HG03045 (cell line): ENCODE data around the gene DR1.

Experiments
- ATAC-seq: cut with Tn5 transposase; IDR thresholded peaks from one replicate; pipeline ENCODE4 v1.9.1; 2021; ENCODE audit warnings: mild to moderate bottlenecking, moderate library complexity; ENCODE audit not compliant: unreplicated experiment

Gene DR1

DNA sequence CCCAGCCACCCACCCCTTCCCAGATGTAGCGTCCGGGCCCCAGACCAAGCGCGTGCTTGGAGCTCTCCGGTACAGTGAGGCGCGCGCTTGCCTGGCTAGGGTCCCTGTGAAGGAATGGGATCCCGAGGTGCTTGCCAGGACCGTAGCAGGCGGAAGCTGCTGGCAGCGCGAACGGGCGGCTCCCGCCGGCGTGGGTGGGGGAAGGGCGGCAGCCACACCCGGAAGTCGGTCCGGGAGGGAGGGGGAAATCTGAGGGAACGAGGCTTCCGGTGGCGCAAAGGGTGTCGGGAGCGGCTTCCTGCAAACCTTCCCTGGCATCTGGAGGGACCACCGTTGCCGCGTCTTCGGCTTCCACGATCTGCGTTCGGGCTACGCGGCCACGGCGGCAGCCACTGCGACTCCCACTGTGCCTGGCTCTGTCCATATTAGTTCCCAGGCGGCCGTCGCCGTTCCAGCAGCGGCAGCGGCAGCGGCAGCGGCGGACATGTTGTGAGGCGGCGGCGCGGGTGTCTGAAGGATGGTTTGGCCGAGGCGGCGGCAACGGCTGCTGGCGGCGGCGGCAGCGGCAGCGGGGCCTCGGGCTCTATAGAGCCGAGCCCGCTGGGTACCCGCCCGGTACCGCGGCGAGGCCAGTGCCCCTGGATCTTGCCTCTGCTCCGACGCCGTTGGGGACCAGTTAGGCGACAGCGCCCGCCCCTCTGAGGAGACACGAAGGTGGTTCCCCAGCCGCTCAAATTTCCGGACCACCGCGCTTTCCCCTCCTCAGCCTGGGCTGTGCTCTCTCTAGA lies at the start of gene DR1:
Gene DR1, plus strand, starts transcription at position 275 of the 788 bp plus-strand sequence. CDS start 739 bp downstream, outside the sequence.
- ATAC-seq, result peak; percentile 81

DNA sequence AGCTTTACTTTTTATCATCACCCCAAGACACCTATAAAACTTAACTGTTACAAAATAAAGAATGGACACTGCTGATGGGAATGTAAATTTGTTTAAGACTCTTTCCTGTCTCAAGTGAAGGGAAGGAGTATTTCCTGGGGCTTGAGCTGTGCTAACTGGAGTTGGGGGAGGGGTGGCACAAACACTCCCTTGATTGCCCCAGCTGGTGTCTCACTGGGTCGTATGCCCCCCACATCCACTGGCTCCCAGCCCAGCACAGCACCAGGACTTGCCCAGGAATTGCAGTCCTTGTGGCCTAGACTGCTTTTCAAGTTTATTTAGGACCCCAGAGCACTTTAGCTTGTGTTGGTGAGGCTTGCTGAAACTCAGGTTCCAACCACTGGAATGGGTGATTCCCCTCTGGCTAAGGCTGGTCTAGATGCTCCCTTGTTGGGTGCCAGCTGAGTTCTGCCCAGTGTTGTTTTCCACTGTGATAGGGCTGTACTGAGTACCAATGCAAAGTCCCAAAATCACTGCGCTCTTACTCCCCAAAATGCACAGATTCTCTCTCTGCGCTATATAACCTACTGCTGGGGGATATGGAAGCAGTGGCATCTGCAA lies 49.1 kb upstream of the DR1 start:
- ATAC-seq, result no peak

GRCh38 chr1:93301131-93301530 lies 44.6 kb upstream of the DR1 start:
- no peak for ATAC-seq

- no peak for ATAC-seq
Observed at GRCh38 chr1:93302078-93302477, 43.6 kb upstream of the DR1 start.

DNA sequence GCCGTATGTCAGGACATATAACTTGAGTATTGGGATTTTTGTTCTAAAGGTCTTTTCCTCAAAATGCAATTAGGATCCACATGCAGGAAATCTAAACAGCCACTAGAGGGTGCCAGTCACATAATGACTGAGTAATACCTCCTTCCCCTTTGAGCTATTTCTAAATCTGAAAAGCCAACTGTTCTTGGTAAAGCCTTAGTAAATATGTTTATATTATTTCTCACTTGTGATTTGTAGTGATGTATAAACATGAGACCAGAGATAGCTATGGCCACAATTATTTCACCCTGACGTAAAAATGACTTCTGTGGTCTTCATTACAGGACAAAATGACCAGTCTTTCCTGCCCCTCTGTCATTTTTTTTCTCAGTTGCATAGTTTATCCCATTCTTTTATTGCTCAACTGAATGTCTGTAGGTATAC lies 41.0 kb upstream of the DR1 start:
- ATAC-seq, result no peak

- no peak for ATAC-seq
Observed at GRCh38 chr1:93306920-93307319, 38.8 kb upstream of the DR1 start.

GRCh38 chr1:93313026-93313425 lies 32.7 kb upstream of the DR1 start:
- no peak for ATAC-seq

DNA sequence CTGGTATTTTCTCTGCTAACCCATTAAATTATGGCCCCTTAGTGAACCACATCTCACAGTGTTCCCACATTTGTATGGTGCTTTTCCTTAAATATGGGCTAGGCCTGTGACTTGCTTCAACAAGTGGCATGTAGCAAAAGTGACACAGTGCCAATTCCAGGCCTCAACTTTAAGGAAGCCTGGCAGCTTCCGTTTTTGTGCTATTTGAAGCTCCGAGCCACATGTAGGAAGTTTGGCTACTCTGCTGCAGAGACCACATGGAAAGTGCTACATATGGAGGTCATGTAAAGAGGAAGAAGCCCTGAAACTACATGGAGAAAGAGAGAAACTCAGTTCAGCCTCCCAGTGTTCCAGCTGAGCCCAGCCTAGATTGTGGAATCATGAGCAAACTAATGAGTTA lies 28.5 kb upstream of the DR1 start:
- ATAC-seq, result no peak

DNA sequence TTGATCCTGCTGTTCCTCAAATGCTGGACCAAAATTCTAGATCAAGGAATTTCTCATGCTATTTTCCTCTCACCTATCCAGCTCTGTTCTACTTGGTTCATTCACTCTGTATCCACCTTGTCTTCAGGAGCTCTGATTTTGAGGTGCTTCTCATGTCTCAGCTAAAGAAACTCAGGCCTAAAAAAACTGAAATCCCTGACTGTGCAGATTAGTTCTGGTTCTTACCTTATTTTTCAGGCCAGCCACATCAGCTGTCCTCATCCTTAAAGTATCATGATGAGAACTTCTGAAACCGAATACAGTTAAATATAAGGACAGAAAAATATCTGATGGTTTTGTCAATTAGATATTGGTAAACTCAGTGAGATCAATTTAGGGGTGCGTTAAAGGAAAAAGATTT lies 27.8 kb upstream of the DR1 start:
- no peak for ATAC-seq

DNA sequence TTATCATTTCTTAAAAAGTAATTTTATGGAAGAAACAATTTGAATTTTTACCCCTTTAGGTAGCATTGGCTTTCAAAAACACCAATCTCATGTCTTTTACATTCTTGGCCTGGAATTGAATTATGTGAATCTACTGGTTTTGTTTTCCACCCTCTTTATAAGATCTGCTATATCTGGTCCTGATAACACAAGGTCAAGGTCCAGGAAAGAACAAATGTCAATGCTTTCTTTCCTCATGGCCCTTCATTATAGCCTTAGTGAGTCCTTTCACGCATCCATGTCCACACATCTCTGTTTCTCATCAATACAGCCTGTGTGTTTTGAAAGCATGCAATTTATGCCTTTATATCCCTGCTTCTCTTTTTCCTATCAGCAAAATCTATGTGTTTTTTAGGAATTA lies 24.0 kb upstream of the DR1 start:
- no peak for ATAC-seq

- ATAC-seq, result no peak
Observed at GRCh38 chr1:93322349-93322748, 23.4 kb upstream of the DR1 start.

DNA sequence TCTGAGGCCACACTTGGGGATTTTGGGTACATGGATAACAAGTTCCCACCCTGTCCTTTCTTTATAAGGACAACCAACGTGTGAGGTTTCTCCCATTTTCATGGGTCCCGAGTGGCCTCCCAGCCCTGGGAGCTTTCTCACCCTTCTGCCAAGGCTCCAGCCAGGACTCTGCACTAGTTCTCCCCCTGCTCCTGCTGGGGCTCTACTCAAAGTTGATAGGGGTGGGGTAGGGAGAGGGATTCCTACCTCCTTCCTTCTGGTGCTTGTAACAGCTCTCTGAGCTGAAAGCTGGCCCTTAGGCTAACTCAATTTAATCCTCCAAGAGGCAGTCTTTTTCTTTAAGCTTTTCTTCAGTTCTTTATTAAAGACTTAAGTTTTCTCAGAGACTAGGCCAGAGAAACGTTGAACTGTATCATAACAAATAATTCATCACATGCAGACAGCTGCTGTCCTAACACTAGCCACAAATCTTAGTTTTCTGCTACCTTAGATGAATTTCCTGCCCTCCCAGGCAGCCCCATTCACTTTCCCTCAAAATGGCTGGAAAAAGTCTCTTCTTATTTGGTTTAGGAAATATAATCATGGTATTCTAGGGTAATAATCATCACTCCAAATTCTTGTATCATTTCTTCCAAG lies 22.4 kb upstream of the DR1 start:
- ATAC-seq, result no peak

GRCh38 chr1:93324486-93325464 lies 20.9 kb upstream of the DR1 start:
- no peak for ATAC-seq

- peak; percentile 70 for ATAC-seq
Observed at GRCh38 chr1:93328809-93329760, 16.6 kb upstream of the DR1 start.

- no peak for ATAC-seq
Observed at GRCh38 chr1:93330196-93330595, 15.5 kb upstream of the DR1 start.

DNA sequence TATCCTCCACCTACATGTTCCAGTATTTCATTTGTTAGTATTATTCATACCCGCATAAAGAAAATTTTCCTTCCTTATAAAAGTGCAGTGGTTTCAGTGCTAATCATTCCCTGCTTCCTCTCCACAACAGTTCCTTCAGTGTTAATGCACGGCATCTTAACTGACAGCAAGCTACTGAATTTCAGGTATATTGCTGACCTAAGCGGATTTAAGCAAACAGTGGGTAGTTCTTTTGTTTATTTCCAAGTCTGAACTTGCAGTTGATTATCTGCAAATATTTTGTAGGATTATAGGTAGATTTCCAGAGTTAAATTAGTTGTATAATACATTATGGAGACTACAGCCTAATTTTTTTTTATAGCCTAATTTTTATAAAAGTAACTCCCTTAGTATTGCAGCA lies 15.1 kb upstream of the DR1 start:
- no peak for ATAC-seq

GRCh38 chr1:93331412-93331811 lies 14.3 kb upstream of the DR1 start:
- no peak for ATAC-seq

- no peak for ATAC-seq
Observed at GRCh38 chr1:93332368-93332767, 13.3 kb upstream of the DR1 start.

- no peak for ATAC-seq
Observed at GRCh38 chr1:93338387-93339146, 7.1 kb upstream of the DR1 start.
